Skeletal muscle satellite cell (primary cell): ENCODE results near the gene REL. TPM values are rescaled to one million over a fixed set of nuclear protein-coding genes. Genes with fewer than 3 reads are reported as not detected.

Experiments used
- H3K27me3 ChIP-seq: 2 replicates; pipeline ENCODE4 v1.7.0; 2013; ENCODE audit warnings: low read length; ENCODE audit not compliant: control insufficient read depth, insufficient read depth
- H3K36me3 ChIP-seq: 2 replicates; pipeline ENCODE4 v1.7.0; 2013; ENCODE audit warnings: mild to moderate bottlenecking, control low read depth, low read length; ENCODE audit not compliant: insufficient read depth
- H3K4me1 ChIP-seq: 2 replicates; pipeline ENCODE4 v1.7.0; 2013; ENCODE audit warnings: low read length; ENCODE audit not compliant: control insufficient read depth, insufficient read depth
- H3K4me2 ChIP-seq: 2 replicates; pipeline ENCODE4 v1.7.0; 2013; ENCODE audit warnings: mild to moderate bottlenecking, low read length
- H3K4me3 ChIP-seq: 2 replicates; pipeline ENCODE4 v1.7.0; 2013; ENCODE audit warnings: low read length
- H3K9ac ChIP-seq: 2 replicates; pipeline ENCODE4 v1.7.0; 2013; ENCODE audit warnings: mild to moderate bottlenecking, low read depth, low read length, moderate library complexity
- H3K9me3 ChIP-seq: replicated peaks from 2 replicates; pipeline ENCODE4 v1.7.0; 2013; ENCODE audit warnings: mild to moderate bottlenecking, control low read depth, low read length
- total RNA-seq: library from RNA; depleted of rRNA; stranded (reverse); fragments of >200 nt; gene quantifications from 2 replicates; pipeline ENCODE4 v1.2.3, GENCODE V29; 2012; rRNA removed

Gene REL
- 2.8 and 3.3 TPM in 2 replicates for total RNA-seq

DNA sequence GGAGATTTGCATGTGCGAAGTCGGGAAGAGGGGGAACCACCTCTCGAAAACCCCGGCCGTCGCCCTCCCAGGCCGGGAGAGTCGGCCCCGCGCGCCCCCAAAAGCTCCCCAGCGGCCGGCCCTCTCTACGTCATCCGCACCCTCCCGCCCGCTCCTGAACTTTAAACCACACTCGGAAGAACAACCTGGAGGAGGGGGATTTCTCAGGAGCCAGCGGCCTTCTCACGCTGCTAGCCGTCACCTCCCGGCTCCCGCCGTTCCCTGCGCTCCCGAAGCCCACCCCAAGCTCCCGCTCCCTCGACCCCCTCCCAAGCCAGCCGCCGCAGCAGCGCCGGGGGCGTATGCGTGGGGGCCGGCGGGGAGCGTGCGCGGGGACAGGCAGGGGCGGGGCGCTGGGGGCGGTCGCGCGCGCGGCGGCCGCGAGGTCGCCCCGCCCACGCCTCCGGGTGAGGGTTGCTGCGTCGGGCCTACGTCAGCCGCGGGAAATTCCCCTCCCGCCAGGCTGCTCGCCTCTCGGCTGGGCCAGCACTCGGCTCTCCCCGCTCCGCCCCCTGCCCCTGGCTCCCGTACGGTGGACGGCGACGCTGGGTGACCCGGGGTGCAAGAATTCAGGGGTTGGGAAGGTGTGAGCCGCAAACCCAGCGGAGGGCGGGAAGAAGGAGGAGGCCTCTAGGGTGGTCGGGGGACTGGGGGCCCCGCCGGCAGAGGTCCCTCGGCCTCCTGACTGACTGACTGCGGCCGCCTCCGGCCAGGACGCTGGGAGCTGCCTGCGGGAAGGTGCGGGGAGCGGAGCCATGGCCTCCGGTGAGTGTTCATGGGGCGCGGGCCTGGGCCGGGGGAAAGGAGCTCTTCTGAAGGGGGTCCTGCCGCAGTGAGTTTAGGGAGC is at the start of gene REL:
TSS of gene REL (plus strand) at position 528 of the 886 bp plus-strand sequence. CDS start at position 795, 267 bp downstream.
- H3K4me2 ChIP-seq: peak within 1 kb of the TSS; percentile 86
- peaks cover 6% of the 10 kb centered on the region for H3K4me1 ChIP-seq
- peak within 1 kb of the TSS; percentile 98 for H3K9ac ChIP-seq
- peak within 1 kb of the TSS; percentile 99 for H3K4me3 ChIP-seq
- no peaks in the 10 kb centered on the region for H3K9me3 ChIP-seq
- H3K27me3 ChIP-seq: no peaks in the 10 kb centered on the region
- H3K36me3 ChIP-seq: no peaks in the 10 kb centered on the region

GRCh38 chr2:60831921-60832320 is 49.5 kb upstream of the REL start:
- Histone ChIP-seq H3K27me3 (peaks cover 64% of the 10 kb centered on the region), H3K4me2 (no peak overlapping the region), H3K9ac (no peak overlapping the region), H3K4me1 (no peaks in the 10 kb centered on the region), H3K36me3 (no peaks in the 10 kb centered on the region), H3K4me3 (no peak overlapping the region), H3K9me3 (no peaks in the 10 kb centered on the region)

GRCh38 chr2:60832621-60833020 is 48.8 kb upstream of the REL start:
- no peaks in the 10 kb centered on the region for H3K9me3 ChIP-seq
- no peak overlapping the region for H3K4me3 ChIP-seq
- no peak overlapping the region for H3K4me2 ChIP-seq
- H3K36me3 ChIP-seq: no peaks in the 10 kb centered on the region
- H3K9ac ChIP-seq: no peak overlapping the region
- peaks cover 68% of the 10 kb centered on the region for H3K27me3 ChIP-seq
- H3K4me1 ChIP-seq: no peaks in the 10 kb centered on the region

DNA sequence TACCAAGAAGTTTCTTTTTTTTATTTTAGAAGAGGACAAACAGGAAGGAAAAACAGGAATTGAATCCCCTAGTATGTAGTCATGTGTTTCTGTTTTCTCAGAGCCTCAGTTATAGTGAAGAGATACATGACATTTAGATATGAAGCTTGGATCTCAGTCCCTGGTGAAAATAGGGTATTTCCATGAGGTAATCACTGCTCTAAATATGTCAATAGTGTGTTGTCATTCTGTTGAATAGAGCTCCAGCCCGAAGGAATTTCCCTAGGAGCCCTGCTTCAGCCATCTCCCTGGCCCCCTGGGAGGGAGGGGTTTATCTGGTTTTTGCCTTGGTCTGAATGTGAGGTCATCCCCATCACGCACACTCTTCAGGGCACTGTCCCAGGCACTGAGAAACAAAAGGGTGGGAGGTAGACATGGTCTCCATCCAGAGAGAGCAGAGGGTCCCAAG is 47.1 kb upstream of the REL start:
- H3K4me1 ChIP-seq: no peaks in the 10 kb centered on the region
- H3K4me2 ChIP-seq: no peak overlapping the region
- H3K9ac ChIP-seq: no peak overlapping the region
- peaks cover 71% of the 10 kb centered on the region for H3K27me3 ChIP-seq
- H3K4me3 ChIP-seq: no peak overlapping the region
- H3K36me3 ChIP-seq: no peaks in the 10 kb centered on the region
- no peaks in the 10 kb centered on the region for H3K9me3 ChIP-seq

- no peaks in the 10 kb centered on the region for H3K9me3 ChIP-seq
- H3K4me1 ChIP-seq: no peaks in the 10 kb centered on the region
- H3K4me2 ChIP-seq: no peak overlapping the region
- no peak overlapping the region for H3K9ac ChIP-seq
- no peaks in the 10 kb centered on the region for H3K36me3 ChIP-seq
- H3K4me3 ChIP-seq: no peak overlapping the region
- peaks cover 51% of the 10 kb centered on the region for H3K27me3 ChIP-seq
Measured at GRCh38 chr2:60836491-60836890, 44.9 kb upstream of the REL start.

DNA sequence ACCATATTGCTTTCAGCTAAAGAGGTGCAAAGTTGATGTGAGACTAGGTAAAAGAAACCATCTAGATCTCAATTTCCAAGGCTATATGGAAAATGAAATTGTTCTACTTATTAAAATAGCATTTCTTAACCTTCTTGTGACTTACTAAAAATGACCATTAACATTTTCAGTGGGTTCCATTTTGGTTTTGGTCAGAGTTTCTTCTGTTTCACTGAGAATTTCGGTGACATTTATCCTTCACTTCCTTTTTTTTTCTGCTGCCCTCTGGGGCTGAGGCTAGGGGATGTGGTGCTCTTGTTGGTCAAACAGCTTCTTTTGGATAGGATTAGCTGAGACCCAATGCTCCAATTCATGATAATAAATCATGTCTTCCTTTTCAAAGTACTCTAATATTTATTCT is 44.3 kb upstream of the REL start:
- Histone ChIP-seq H3K9ac (no peak overlapping the region), H3K36me3 (no peaks in the 10 kb centered on the region), H3K27me3 (peaks cover 46% of the 10 kb centered on the region), H3K4me2 (no peak overlapping the region), H3K9me3 (no peaks in the 10 kb centered on the region), H3K4me3 (no peak overlapping the region), H3K4me1 (no peaks in the 10 kb centered on the region)

GRCh38 chr2:60838481-60838880 is 42.9 kb upstream of the REL start:
- H3K9ac ChIP-seq: no peak overlapping the region
- no peaks in the 10 kb centered on the region for H3K9me3 ChIP-seq
- H3K4me3 ChIP-seq: no peak overlapping the region
- no peaks in the 10 kb centered on the region for H3K36me3 ChIP-seq
- no peak overlapping the region for H3K4me2 ChIP-seq
- H3K27me3 ChIP-seq: peaks cover 40% of the 10 kb centered on the region
- H3K4me1 ChIP-seq: no peaks in the 10 kb centered on the region

- Histone ChIP-seq H3K4me2 (no peak overlapping the region), H3K27me3 (peaks cover 37% of the 10 kb centered on the region), H3K9ac (no peak overlapping the region), H3K4me3 (no peak overlapping the region), H3K36me3 (no peaks in the 10 kb centered on the region), H3K4me1 (no peaks in the 10 kb centered on the region), H3K9me3 (no peaks in the 10 kb centered on the region)
Measured at GRCh38 chr2:60839126-60839813, 42.1 kb upstream of the REL start.

DNA sequence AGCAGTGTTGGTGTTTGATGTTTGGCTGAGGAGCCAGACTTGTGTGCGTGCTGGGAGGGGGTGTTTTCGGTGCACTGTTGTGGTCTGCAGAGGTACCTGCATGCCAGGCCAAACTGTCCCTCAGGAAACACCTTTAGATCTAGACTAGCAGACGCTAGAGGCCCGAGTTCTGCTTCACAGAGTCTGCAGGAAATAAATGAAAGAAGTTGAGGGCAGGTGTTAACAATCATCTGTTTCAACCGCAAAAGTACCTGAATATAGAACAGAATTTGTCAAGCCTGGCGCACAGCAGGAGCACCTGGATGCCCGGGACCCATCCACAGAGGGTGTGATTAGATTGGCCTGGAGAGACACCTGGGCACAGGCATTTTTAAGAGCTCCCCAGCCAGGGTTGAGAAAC is 40.5 kb upstream of the REL start:
- H3K4me3 ChIP-seq: no peak overlapping the region
- H3K27me3 ChIP-seq: peaks cover 26% of the 10 kb centered on the region
- H3K4me2 ChIP-seq: no peak overlapping the region
- no peaks in the 10 kb centered on the region for H3K36me3 ChIP-seq
- H3K9ac ChIP-seq: no peak overlapping the region
- H3K4me1 ChIP-seq: no peaks in the 10 kb centered on the region
- H3K9me3 ChIP-seq: no peaks in the 10 kb centered on the region

DNA sequence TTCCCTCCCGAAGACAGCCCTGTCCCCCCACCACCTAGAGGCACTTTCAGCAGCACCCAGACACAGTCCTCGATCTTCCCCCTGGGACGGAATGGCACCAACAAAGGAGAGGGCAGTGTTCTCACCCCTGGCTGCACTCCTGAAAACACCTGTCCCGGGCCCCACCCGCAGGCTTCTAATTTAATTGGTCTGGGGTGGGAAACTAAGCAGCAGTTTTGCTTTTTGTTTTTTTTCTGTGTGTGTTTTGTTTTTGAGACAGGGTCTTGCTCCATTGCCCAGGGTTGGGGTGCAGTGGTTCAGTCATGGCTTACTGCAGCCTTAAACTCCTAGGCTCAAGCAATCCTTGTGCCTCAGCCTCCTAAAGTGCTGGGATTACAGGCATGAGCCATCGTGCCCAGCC is 38.4 kb upstream of the REL start:
- no peaks in the 10 kb centered on the region for H3K4me1 ChIP-seq
- peaks cover 13% of the 10 kb centered on the region for H3K27me3 ChIP-seq
- no peak overlapping the region for H3K4me3 ChIP-seq

GRCh38 chr2:60844105-60844504 is 37.3 kb upstream of the REL start:
- Histone ChIP-seq H3K4me3 (no peak overlapping the region), H3K27me3 (peaks cover 10% of the 10 kb centered on the region), H3K36me3 (no peaks in the 10 kb centered on the region), H3K9ac (no peak overlapping the region), H3K4me2 (no peak overlapping the region), H3K4me1 (no peaks in the 10 kb centered on the region), H3K9me3 (no peaks in the 10 kb centered on the region)

More for the DNA sequence above, 38.4 kb upstream of the REL start:
- H3K9ac ChIP-seq: no peak overlapping the region
- H3K4me2 ChIP-seq: no peak overlapping the region
- H3K36me3 ChIP-seq: no peaks in the 10 kb centered on the region
- H3K9me3 ChIP-seq: no peaks in the 10 kb centered on the region
